ENCODE measurements around the gene CLSTN1.

Gene CLSTN1

GRCh38 chr1:9840176-9840575 lies 16.4 kb upstream of the CLSTN1 start:
- no peak for TF ChIP-seq CTCF (IDR thresholded peaks at IDR 0.05)
- DNase-seq (ENCODE audit: low spot score): no peak
- Histone ChIP-seq H3K27ac (no peak overlapping the region), H3K4me3 (no peak overlapping the region)

- no peak for TF ChIP-seq CTCF (IDR thresholded peaks at IDR 0.05)
- Histone ChIP-seq H3K27ac (no peak overlapping the region), H3K4me3 (no peak overlapping the region)
- no peak for DNase-seq (ENCODE audit: low spot score)
Observed at GRCh38 chr1:9838946-9839345, 15.2 kb upstream of the CLSTN1 start.

GRCh38 chr1:9836632-9836960 lies 12.8 kb upstream of the CLSTN1 start:
- no peak for DNase-seq (ENCODE audit: low spot score)
- Histone ChIP-seq H3K27ac (no peak overlapping the region), H3K4me3 (no peak overlapping the region)
- TF ChIP-seq CTCF (IDR thresholded peaks at IDR 0.05): no peak

- Histone ChIP-seq H3K4me3 (no peak overlapping the region), H3K27ac (no peak overlapping the region)
- TF ChIP-seq CTCF (IDR thresholded peaks at IDR 0.05): no peak
- no peak for DNase-seq (ENCODE audit: low spot score)
Observed at GRCh38 chr1:9835758-9836631, 12.2 kb upstream of the CLSTN1 start.

GRCh38 chr1:9835404-9835757 lies 11.6 kb upstream of the CLSTN1 start:
- Histone ChIP-seq H3K27ac (no peak overlapping the region), H3K4me3 (no peak overlapping the region)

GRCh38 chr1:9833632-9834031 lies 9.9 kb upstream of the CLSTN1 start:
- Histone ChIP-seq H3K27ac (no peak overlapping the region), H3K4me3 (no peak overlapping the region)
- no peak for DNase-seq (ENCODE audit: low spot score)
- TF ChIP-seq CTCF (IDR thresholded peaks at IDR 0.05): no peak

More at GRCh38 chr1:9835404-9835757, 11.6 kb upstream of the CLSTN1 start:
- no peak for DNase-seq (ENCODE audit: low spot score)
- no peak for TF ChIP-seq CTCF (IDR thresholded peaks at IDR 0.05)

GRCh38 chr1:9827558-9828185 lies 3.9 kb upstream of the CLSTN1 start:
- Histone ChIP-seq H3K4me3 (no peak overlapping the region), H3K27ac (no peak overlapping the region)
- no peak for DNase-seq (ENCODE audit: low spot score)
- no peak for TF ChIP-seq CTCF (IDR thresholded peaks at IDR 0.05)

Data from coronary artery (tissue), 2 donors.